SK-N-SH (cell line): Measurements from ENCODE around the gene LRRN4. TPM values are rescaled to one million over a fixed set of nuclear protein-coding genes. Genes with fewer than 3 reads are reported as not detected.

Experiments used
- CTCF ChIA-PET: fragments of 300-600, 350-600 bp; formaldehyde crosslinking; extraction: SDS; loops from one replicate; lab custom pipeline; 2021; lab: Yijun Ruan, JAX
- POLR2A ChIA-PET: fragments of 350-600 bp; sonication (Branson Sonifier 250); formaldehyde crosslinking; extraction: SDS; loops from one replicate; lab custom pipeline; 2020; ENCODE audit warnings: antibody characterized with exemption, inconsistent platforms; lab: Yijun Ruan, JAX
- DNase-seq: peaks from one replicate; pipeline ENCODE4 v3.0.0; 2012
- H2AFZ ChIP-seq: fragments of 200-600 bp; sonication (generic); 2 replicates; pipeline ENCODE4 v1.8.1; 2016; ENCODE audit warnings: antibody characterized with exemption, mild to moderate bottlenecking, low read depth
- H3F3A ChIP-seq: fragments of 200-600 bp; sonication (generic); replicated peaks from 2 replicates; pipeline ENCODE3; 2016; ENCODE audit warnings: antibody characterized with exemption, mild to moderate bottlenecking; ENCODE audit not compliant: insufficient read depth
- H3K27ac ChIP-seq, 2 experiments: fragments of 200-500 bp in 1 of 2; fragments of 200-600 bp in 1 of 2; sonication (Bioruptor generic) in 1 of 2; sonication (generic), shearing (Covaris generic) in 1 of 2; 2 replicates each; pipeline versions ENCODE4 v1.5.1 to v1.6.1; 2014 to 2016; ENCODE audit warnings: low read depth in 2 of 2, inconsistent platforms in 1 of 2, low read length in 1 of 2, mild to moderate bottlenecking in 1 of 2, mixed read lengths in 1 of 2
- H3K27me3 ChIP-seq: fragments of 200-600 bp; sonication (generic), shearing (Covaris generic); 2 replicates; pipeline ENCODE4 v1.6.1; 2016; ENCODE audit warnings: mixed run types; ENCODE audit not compliant: insufficient read depth
- H3K36me3 ChIP-seq, 2 experiments: fragments of 200-500 bp in 1 of 2; fragments of 200-600 bp in 1 of 2; sonication (Bioruptor generic) in 1 of 2; sonication (generic) in 1 of 2; replicated peaks in 1 of 2; 2 replicates each; pipeline versions ENCODE3 to v1.5.1; 2014 to 2016; ENCODE audit warnings: low read length in 1 of 2, mild to moderate bottlenecking in 1 of 2; ENCODE audit not compliant: insufficient read depth in 2 of 2, control insufficient read depth in 1 of 2
- H3K4me1 ChIP-seq, 2 experiments: fragments of 200-500 bp in 1 of 2; fragments of 200-600 bp in 1 of 2; sonication (Bioruptor generic) in 1 of 2; sonication (generic), shearing (Covaris generic) in 1 of 2; 2 replicates each; pipeline versions ENCODE4 v1.5.1 to v1.6.1; 2014 to 2016; ENCODE audit warnings: low read depth in 1 of 2, low read length in 1 of 2, mixed run types in 1 of 2; ENCODE audit not compliant: insufficient read depth in 2 of 2, control insufficient read depth in 1 of 2
- H3K4me2 ChIP-seq: fragments of 200-600 bp; sonication (generic), shearing (Covaris generic); 2 replicates; pipeline ENCODE4 v1.6.1; 2017; ENCODE audit warnings: mixed run types
- H3K4me3 ChIP-seq, 2 experiments: fragments of 200-500 bp in 1 of 2; fragments of 200-600 bp in 1 of 2; sonication (Bioruptor generic) in 1 of 2; sonication (generic), shearing (Covaris generic) in 1 of 2; 2 replicates each; pipeline versions ENCODE4 v1.5.1 to v1.8.1; 2014 to 2016; ENCODE audit warnings: low read depth in 2 of 2, inconsistent platforms in 1 of 2, low read length in 1 of 2, mild to moderate bottlenecking in 1 of 2, mixed read lengths in 1 of 2, moderate library complexity in 1 of 2
- H3K79me2 ChIP-seq: fragments of 200-600 bp; sonication (generic); 2 replicates; pipeline ENCODE4 v1.8.1; 2017; ENCODE audit warnings: mild to moderate bottlenecking; ENCODE audit not compliant: insufficient read depth
- H3K9ac ChIP-seq: fragments of 200-600 bp; sonication (generic); 2 replicates; pipeline ENCODE4 v1.6.1; 2017; ENCODE audit warnings: mixed run types
- H3K9me2 ChIP-seq: fragments of 200-600 bp; sonication (generic); 2 replicates; pipeline ENCODE4 v1.6.1; 2017; ENCODE audit warnings: mixed run types
- H3K9me3 ChIP-seq: fragments of 200-600 bp; sonication (generic); 2 replicates; pipeline ENCODE4 v1.6.1; 2017; ENCODE audit warnings: mixed run types, mild to moderate bottlenecking, moderate library complexity
- H4K20me1 ChIP-seq: fragments of 200-600 bp; sonication (generic); 2 replicates; pipeline ENCODE4 v1.6.1; 2017; ENCODE audit warnings: mild to moderate bottlenecking, mixed run types; ENCODE audit not compliant: insufficient read depth
- ELF1 ChIP-seq: IDR thresholded peaks from 2 replicates; pipeline ENCODE4 v1.4.0; 2012
- EP300 ChIP-seq, 2 experiments: IDR thresholded peaks; 2 replicates each; pipeline versions ENCODE4 v1.4.0 to v1.6.1; 2012; ENCODE audit warnings: borderline replicate concordance in 1 of 2, low read depth in 1 of 2, low read length in 1 of 2
- FOXJ3 ChIP-seq: sonication (generic); formaldehyde crosslinking; IDR thresholded peaks from 2 replicates; pipeline ENCODE4 v1.5.1; 2020; ENCODE audit warnings: mild to moderate bottlenecking, missing genetic modification reagents
- FOXM1 ChIP-seq: IDR thresholded peaks from 2 replicates; pipeline ENCODE4 v1.4.0; 2012; ENCODE audit warnings: low read depth, mild to moderate bottlenecking
- JUND ChIP-seq: IDR thresholded peaks from 2 replicates; pipeline ENCODE4 v1.4.0; 2012
- MXI1 ChIP-seq: IDR thresholded peaks from 2 replicates; pipeline ENCODE4 v1.6.1; 2012; ENCODE audit warnings: mild to moderate bottlenecking, low read depth, low read length, improper control_type of control experiment
- NRF1 ChIP-seq: IDR thresholded peaks from 2 replicates; pipeline ENCODE4 v1.6.1; 2012; ENCODE audit warnings: low read depth, mild to moderate bottlenecking, low read length
- RAD21 ChIP-seq: IDR thresholded peaks from 2 replicates; pipeline ENCODE4 v1.6.1; 2012; ENCODE audit warnings: mild to moderate bottlenecking, low read length
- RCOR1 ChIP-seq: fragments of 150-350 bp; IDR thresholded peaks from 2 replicates; pipeline ENCODE4 v1.6.1; 2017; ENCODE audit warnings: antibody characterized with exemption, low read length
- RXRA ChIP-seq: IDR thresholded peaks from 2 replicates; pipeline ENCODE4 v1.4.0; 2012; ENCODE audit warnings: low read depth, mild to moderate bottlenecking, borderline replicate concordance
- TAF1 ChIP-seq: IDR thresholded peaks from 2 replicates; pipeline ENCODE4 v1.6.1; 2012; ENCODE audit warnings: low read depth, mild to moderate bottlenecking, low read length, moderate library complexity, borderline replicate concordance
- TCF12 ChIP-seq: IDR thresholded peaks from 2 replicates; pipeline ENCODE4 v1.4.0; 2012
- TEAD4 ChIP-seq: IDR thresholded peaks from 2 replicates; pipeline ENCODE4 v1.4.0; 2012; ENCODE audit warnings: mild to moderate bottlenecking, borderline replicate concordance; ENCODE audit not compliant: insufficient read depth
- YY1 ChIP-seq: IDR thresholded peaks from 2 replicates; pipeline ENCODE4 v1.4.0; 2012; ENCODE audit warnings: low read depth, mild to moderate bottlenecking
- WGBS: methylation state at CpG from one replicate; pipeline ENCODE4 v1.1.6; 2017; ENCODE audit warnings: low lambda C conversion rate; 5-methylcytosine and 5-hydroxymethylcytosine counted together
- polyA plus RNA-seq, 3 experiments: library from polyadenylated mRNA; depleted of rRNA; stranded (reverse); fragments of >200 nt; gene quantifications; 2 replicates each; pipeline ENCODE4 v1.2.3, GENCODE V29; 2012
- TF ChIP-seq, protein P1 (sequence below): fragments of 150-350 bp; IDR thresholded peaks from 2 replicates; pipeline ENCODE4 v1.6.1; 2017; ENCODE audit warnings: antibody characterized with exemption, low read length, low read depth, borderline replicate concordance
- TF ChIP-seq, protein P2 (sequence below): IDR thresholded peaks from 2 replicates; pipeline ENCODE4 v1.4.0; 2012; ENCODE audit warnings: low read depth, borderline replicate concordance
- TF ChIP-seq, protein P3 (sequence below): IDR thresholded peaks from 2 replicates; pipeline ENCODE4 v1.4.0; 2012; ENCODE audit warnings: low read depth
- TF ChIP-seq, protein P4 (sequence below): IDR thresholded peaks from 2 replicates; pipeline ENCODE4; 2012
- TF ChIP-seq, protein P5 (sequence below): fragments of 150-350 bp; IDR thresholded peaks from 2 replicates; pipeline ENCODE4 v1.6.1; 2016; ENCODE audit warnings: mild to moderate bottlenecking, low read depth, low read length
- TF ChIP-seq, protein P6 (sequence below): fragments of 200-600 bp; sonication (generic); IDR thresholded peaks from 2 replicates; pipeline ENCODE4 v1.6.1; 2017; ENCODE audit warnings: antibody characterized with exemption, mild to moderate bottlenecking, moderate library complexity

The LRRN4 gene
- polyA plus RNA-seq, 1 of the 3 experiments (the other 2 are of a cell fraction) = 0.05 TPM

DNA sequence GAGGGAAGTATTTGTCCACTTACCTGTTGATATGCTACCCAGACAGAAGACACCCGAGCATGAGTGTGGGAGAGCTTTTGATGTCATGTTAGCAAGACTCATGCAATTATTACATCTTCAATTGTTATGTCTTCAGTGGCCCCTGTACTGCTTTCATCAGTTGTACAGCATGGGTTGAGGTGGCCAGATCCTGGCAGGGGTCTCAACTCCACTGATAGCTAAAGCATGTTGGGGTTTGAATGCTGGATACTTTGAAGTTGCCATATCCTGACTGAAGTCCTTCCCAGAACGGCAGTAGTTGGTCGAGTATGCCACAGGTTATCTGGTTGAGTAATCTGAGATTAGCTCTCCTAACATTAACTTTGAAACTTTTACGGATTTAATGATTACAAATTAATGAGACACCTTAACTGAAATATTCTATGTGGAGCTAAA, 46.7 kb downstream of the LRRN4 start:
- peaks cover 16 to 17% of the 10 kb centered on the region in 2 experiments for H3K36me3 ChIP-seq
- peaks cover 19% of the 10 kb centered on the region for H4K20me1 ChIP-seq

DNA sequence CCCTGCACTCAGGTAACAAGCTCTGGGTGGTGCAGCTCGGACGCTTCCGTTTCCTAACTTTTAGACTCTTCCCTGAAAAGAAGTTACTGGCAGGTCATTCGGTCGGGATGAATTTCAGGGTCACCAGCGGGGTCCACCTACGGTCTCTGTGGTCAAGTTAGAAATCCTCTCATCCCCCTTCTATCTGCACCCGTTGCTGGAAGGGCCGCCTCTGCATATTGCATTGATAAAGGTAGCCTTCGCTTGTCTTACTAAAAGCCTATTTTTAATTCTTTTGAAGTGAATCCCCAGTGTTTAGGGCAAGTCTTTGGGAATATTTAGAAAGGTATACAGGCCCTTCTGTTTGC, 47.3 kb downstream of the LRRN4 start:
- Histone ChIP-seq H3K27me3 (no peaks in the 10 kb centered on the region), H2AFZ (peak overlapping the region; percentile 64; the same call in 1 of the 2 replicates), H3K9me2 (no peaks in the 10 kb centered on the region), H3F3A (peaks cover 22% of the 10 kb centered on the region), H3K79me2 (peaks cover 44% of the 10 kb centered on the region), H3K4me2 (peak overlapping the region; percentile 83), H3K4me3 (peak overlapping the region; percentile 89 to 91), H3K9ac (peak overlapping the region; percentile 82), H3K4me1 (peaks cover 16 to 17% of the 10 kb centered on the region in 2 experiments; a peak in 3 of 4 replicates), H4K20me1 (peaks cover 19% of the 10 kb centered on the region), H3K27ac (peak overlapping the region; percentile 65 to 89; a peak in 3 of 4 replicates), H3K9me3 (no peaks in the 10 kb centered on the region), H3K36me3 (peaks cover 12% of the 10 kb centered on the region in 2 experiments)
- ChIA-PET CTCF (interaction anchor here (1.2 to 1.4 kb wide), 2 partner anchors 71 to 478 kb away, joined by 3 to 6 read pairs; no protein-coding TSS in a partner anchor), POLR2A (no interaction called here)
- 7% methylated on average over 9 of the region's 10 CpGs for WGBS
- no peak for DNase-seq
- TF ChIP-seq, protein P1, sequence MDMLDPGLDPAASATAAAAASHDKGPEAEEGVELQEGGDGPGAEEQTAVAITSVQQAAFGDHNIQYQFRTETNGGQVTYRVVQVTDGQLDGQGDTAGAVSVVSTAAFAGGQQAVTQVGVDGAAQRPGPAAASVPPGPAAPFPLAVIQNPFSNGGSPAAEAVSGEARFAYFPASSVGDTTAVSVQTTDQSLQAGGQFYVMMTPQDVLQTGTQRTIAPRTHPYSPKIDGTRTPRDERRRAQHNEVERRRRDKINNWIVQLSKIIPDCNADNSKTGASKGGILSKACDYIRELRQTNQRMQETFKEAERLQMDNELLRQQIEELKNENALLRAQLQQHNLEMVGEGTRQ = no peak
- TF ChIP-seq, protein P2, sequence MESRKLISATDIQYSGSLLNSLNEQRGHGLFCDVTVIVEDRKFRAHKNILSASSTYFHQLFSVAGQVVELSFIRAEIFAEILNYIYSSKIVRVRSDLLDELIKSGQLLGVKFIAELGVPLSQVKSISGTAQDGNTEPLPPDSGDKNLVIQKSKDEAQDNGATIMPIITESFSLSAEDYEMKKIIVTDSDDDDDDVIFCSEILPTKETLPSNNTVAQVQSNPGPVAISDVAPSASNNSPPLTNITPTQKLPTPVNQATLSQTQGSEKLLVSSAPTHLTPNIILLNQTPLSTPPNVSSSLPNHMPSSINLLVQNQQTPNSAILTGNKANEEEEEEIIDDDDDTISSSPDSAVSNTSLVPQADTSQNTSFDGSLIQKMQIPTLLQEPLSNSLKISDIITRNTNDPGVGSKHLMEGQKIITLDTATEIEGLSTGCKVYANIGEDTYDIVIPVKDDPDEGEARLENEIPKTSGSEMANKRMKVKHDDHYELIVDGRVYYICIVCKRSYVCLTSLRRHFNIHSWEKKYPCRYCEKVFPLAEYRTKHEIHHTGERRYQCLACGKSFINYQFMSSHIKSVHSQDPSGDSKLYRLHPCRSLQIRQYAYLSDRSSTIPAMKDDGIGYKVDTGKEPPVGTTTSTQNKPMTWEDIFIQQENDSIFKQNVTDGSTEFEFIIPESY = no peak
- TF ChIP-seq FOXJ3 (CRISPR knock-in tag) = no peak
- TF ChIP-seq, protein P3, sequence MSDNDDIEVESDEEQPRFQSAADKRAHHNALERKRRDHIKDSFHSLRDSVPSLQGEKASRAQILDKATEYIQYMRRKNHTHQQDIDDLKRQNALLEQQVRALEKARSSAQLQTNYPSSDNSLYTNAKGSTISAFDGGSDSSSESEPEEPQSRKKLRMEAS = no peak
- no peak for TF ChIP-seq FOXM1
- TF ChIP-seq, protein P4, sequence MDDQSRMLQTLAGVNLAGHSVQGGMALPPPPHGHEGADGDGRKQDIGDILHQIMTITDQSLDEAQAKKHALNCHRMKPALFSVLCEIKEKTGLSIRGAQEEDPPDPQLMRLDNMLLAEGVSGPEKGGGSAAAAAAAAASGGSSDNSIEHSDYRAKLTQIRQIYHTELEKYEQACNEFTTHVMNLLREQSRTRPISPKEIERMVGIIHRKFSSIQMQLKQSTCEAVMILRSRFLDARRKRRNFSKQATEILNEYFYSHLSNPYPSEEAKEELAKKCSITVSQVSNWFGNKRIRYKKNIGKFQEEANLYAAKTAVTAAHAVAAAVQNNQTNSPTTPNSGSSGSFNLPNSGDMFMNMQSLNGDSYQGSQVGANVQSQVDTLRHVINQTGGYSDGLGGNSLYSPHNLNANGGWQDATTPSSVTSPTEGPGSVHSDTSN = no peak
- TF ChIP-seq TEAD4 = no peak
- no peak for TF ChIP-seq EP300 (IDR thresholded peaks at IDR 0.05; ENCODE audit: borderline replicate concordance in 1 of 2, low read depth in 1 of 2, low read length in 1 of 2)
- no peak for TF ChIP-seq NRF1
- TF ChIP-seq, protein P5, sequence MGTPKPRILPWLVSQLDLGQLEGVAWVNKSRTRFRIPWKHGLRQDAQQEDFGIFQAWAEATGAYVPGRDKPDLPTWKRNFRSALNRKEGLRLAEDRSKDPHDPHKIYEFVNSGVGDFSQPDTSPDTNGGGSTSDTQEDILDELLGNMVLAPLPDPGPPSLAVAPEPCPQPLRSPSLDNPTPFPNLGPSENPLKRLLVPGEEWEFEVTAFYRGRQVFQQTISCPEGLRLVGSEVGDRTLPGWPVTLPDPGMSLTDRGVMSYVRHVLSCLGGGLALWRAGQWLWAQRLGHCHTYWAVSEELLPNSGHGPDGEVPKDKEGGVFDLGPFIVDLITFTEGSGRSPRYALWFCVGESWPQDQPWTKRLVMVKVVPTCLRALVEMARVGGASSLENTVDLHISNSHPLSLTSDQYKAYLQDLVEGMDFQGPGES = no peak
- TF ChIP-seq RXRA = no peak
- no peak for TF ChIP-seq ELF1
- TF ChIP-seq RAD21 = no peak
- no peak for TF ChIP-seq YY1
- no peak for TF ChIP-seq MXI1

More for the DNA sequence above, 46.7 kb downstream of the LRRN4 start:
- peak overlapping the region; percentile 82 for H3K9ac ChIP-seq
- peaks cover 49% of the 10 kb centered on the region for H3K79me2 ChIP-seq
- no peaks in the 10 kb centered on the region for H3K9me3 ChIP-seq
- peaks cover 16 to 17% of the 10 kb centered on the region in 2 experiments; a peak in 3 of 4 replicates for H3K4me1 ChIP-seq
- 6% methylated on average over 4 of the region's 4 CpGs for WGBS
- H3K9me2 ChIP-seq = no peaks in the 10 kb centered on the region
- H3F3A ChIP-seq = peaks cover 22% of the 10 kb centered on the region
- H3K4me3 ChIP-seq = peak overlapping the region; percentile 89 to 91
- H3K27ac ChIP-seq = no peak overlapping the region
- H3K4me2 ChIP-seq = peak overlapping the region; percentile 83
- ChIA-PET POLR2A (no interaction called here), CTCF (interaction anchor here (1.2 to 2.8 kb wide), 3 partner anchors 68 to 479 kb away, joined by 3 to 9 read pairs (median 6); no protein-coding TSS in a partner anchor)
- H3K27me3 ChIP-seq = no peaks in the 10 kb centered on the region
- no peak overlapping the region for H2AFZ ChIP-seq
- TF ChIP-seq TCF12 = no peak
- TF ChIP-seq RXRA = no peak
- TF ChIP-seq MXI1 = no peak
- no peak for TF ChIP-seq JUND
- TF ChIP-seq RAD21 = no peak
- no peak for TF ChIP-seq RCOR1
- no peak for TF ChIP-seq TAF1
- TF ChIP-seq, protein P6, sequence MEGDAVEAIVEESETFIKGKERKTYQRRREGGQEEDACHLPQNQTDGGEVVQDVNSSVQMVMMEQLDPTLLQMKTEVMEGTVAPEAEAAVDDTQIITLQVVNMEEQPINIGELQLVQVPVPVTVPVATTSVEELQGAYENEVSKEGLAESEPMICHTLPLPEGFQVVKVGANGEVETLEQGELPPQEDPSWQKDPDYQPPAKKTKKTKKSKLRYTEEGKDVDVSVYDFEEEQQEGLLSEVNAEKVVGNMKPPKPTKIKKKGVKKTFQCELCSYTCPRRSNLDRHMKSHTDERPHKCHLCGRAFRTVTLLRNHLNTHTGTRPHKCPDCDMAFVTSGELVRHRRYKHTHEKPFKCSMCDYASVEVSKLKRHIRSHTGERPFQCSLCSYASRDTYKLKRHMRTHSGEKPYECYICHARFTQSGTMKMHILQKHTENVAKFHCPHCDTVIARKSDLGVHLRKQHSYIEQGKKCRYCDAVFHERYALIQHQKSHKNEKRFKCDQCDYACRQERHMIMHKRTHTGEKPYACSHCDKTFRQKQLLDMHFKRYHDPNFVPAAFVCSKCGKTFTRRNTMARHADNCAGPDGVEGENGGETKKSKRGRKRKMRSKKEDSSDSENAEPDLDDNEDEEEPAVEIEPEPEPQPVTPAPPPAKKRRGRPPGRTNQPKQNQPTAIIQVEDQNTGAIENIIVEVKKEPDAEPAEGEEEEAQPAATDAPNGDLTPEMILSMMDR = no peak
- DNase-seq = peak; percentile 11
